ENCODE data around the gene ZNF836. TPM values are rescaled to one million over a fixed set of nuclear protein-coding genes. Genes with fewer than 3 reads are reported as not detected.
"Not testable (repeated sequence)": the region's sequence is repeated elsewhere in the genome, so short reads cannot be mapped to it uniquely, and the experiment has no call there.

The ZNF836 gene
- total and polyA plus RNA-seq, 2 experiments from 2014 or later = 2.9 to 9.4 TPM

DNA sequence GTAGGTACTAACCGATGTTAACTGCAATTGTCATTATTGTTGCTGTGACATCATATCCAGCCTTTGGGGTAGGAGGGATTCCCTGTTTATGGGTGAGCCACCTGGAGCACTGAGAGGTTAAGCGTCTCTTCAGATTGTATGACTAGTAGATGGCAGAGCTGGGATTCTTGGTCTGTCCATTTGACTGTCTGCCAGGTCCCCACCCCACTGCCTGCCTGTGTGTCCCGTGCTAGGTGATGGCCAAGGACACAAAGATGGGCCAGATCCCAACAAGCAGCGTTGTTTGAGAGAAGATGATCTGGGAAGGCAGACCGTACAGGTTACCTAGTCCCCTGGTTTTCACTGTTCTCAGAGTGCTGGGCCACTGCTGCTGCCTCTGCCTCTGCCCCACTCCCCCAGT is 35.1 kb upstream of the ZNF836 start:
- Histone ChIP-seq H3K27ac (no peak overlapping the region), H3K36me3 (replicated peaks; ENCODE audit: insufficient read depth, low read depth) (no peaks in the 10 kb centered on the region), H2AFZ (no peak overlapping the region), H3K9me2 (replicated peaks; ENCODE audit: insufficient read depth) (no peaks in the 10 kb centered on the region), H3K4me3 (no peak overlapping the region), H3K4me2 (no peak overlapping the region), H3K27me3 (no peaks in the 10 kb centered on the region), H3K4me1 (ENCODE audit: insufficient read depth) (no peaks in the 10 kb centered on the region), H3K9me3 (ENCODE audit: low read depth) (no peaks in the 10 kb centered on the region), H4K20me1 (ENCODE audit: insufficient read depth, poor library complexity, severe bottlenecking) (peaks cover 25% of the 10 kb centered on the region), H3K79me2 (peaks cover 64% of the 10 kb centered on the region)
- DNase-seq (ENCODE audit: low spot score) = no peak
- WGBS (ENCODE audit: low lambda C conversion rate, missing lambda C conversion rate) = 95% methylated on average over 5 of the region's 5 CpGs
- no peak for TF ChIP-seq EZH2phosphoT487 (IDR thresholded peaks at IDR 0.05; ENCODE audit: low read depth, severe bottlenecking, unreplicated experiment)
- TF ChIP-seq, protein P1, sequence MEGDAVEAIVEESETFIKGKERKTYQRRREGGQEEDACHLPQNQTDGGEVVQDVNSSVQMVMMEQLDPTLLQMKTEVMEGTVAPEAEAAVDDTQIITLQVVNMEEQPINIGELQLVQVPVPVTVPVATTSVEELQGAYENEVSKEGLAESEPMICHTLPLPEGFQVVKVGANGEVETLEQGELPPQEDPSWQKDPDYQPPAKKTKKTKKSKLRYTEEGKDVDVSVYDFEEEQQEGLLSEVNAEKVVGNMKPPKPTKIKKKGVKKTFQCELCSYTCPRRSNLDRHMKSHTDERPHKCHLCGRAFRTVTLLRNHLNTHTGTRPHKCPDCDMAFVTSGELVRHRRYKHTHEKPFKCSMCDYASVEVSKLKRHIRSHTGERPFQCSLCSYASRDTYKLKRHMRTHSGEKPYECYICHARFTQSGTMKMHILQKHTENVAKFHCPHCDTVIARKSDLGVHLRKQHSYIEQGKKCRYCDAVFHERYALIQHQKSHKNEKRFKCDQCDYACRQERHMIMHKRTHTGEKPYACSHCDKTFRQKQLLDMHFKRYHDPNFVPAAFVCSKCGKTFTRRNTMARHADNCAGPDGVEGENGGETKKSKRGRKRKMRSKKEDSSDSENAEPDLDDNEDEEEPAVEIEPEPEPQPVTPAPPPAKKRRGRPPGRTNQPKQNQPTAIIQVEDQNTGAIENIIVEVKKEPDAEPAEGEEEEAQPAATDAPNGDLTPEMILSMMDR (IDR thresholded peaks at IDR 0.05; ENCODE audit: poor library complexity) = no peak
- TF ChIP-seq EZH2 (IDR thresholded peaks at IDR 0.05; ENCODE audit: borderline replicate concordance) = no peak

DNA sequence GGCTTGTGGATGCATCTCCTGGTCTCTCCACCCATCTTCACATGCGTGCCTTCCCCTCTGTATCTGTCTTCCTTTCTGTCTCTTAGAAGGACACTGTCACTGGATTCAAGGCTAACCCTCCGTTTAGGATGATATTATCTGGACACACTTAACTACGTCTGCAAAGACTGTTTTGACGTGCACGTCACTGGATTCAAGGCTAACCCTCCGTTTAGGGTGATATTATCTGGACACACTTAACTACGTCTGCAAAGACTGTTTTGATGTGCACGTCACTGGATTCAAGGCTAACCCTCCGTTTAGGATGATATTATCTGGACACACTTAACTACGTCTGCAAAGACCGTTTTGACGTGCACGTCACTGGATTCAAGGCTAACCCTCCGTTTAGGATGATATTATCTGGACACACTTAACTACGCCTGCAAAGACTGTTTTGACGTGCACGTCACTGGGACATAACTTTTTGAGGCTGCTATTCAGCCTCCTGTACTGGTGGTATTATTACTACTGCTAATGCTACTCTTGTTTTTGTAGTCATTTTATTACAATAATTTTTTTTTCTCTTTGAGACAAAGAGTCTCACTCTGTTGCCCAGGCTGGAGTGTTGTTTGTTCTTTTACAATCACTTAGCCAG is 29.5 kb upstream of the ZNF836 start:
- not testable (repeated sequence) for H3K27ac ChIP-seq; H3K4me2 ChIP-seq; H3K9me2 ChIP-seq (replicated peaks; ENCODE audit: insufficient read depth); H3K9me3 ChIP-seq (ENCODE audit: low read depth); H3K27me3 ChIP-seq; H3K36me3 ChIP-seq (replicated peaks; ENCODE audit: insufficient read depth, low read depth); H3K4me1 ChIP-seq (ENCODE audit: insufficient read depth); H3K4me3 ChIP-seq; H2AFZ ChIP-seq; DNase-seq (ENCODE audit: low spot score)
- peaks cover 99% of the 10 kb centered on the region for H3K79me2 ChIP-seq
- 87% methylated on average over 17 of the region's 17 CpGs for WGBS (ENCODE audit: low lambda C conversion rate, missing lambda C conversion rate)
- H4K20me1 ChIP-seq (ENCODE audit: insufficient read depth, poor library complexity, severe bottlenecking) = peaks cover 73% of the 10 kb centered on the region

DNA sequence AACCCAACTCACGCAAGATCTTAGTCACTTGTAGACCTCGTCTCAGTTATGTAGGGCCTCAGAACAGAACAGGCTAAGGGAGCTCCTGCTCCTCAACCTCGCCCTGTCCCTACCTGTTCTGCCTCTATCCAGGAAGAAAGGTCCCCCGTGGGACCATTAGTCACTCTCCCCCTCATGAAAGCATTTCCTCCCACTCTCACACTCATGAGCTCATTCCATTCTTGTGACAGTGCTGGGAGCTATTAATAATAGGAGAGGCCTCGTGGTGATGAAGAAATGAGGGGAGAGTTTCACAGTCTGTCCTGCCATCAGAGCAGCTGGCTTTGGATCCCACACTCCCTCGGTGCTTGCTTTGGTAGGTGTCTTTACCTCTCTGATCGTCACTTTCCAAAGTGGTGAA is 28.6 kb upstream of the ZNF836 start:
- 81% methylated on average over 7 of the region's 7 CpGs for WGBS (ENCODE audit: low lambda C conversion rate, missing lambda C conversion rate)
- H2AFZ ChIP-seq = no peak overlapping the region
- H4K20me1 ChIP-seq (ENCODE audit: insufficient read depth, poor library complexity, severe bottlenecking) = peaks cover 79% of the 10 kb centered on the region
- H3K4me1 ChIP-seq (ENCODE audit: insufficient read depth) = no peaks in the 10 kb centered on the region
- no peak overlapping the region for H3K4me3 ChIP-seq
- no peaks in the 10 kb centered on the region for H3K36me3 ChIP-seq (replicated peaks; ENCODE audit: insufficient read depth, low read depth)
- H3K27me3 ChIP-seq = no peaks in the 10 kb centered on the region
- TF ChIP-seq EZH2phosphoT487 (IDR thresholded peaks at IDR 0.05; ENCODE audit: low read depth, severe bottlenecking, unreplicated experiment) = no peak
- TF ChIP-seq, protein P1 (IDR thresholded peaks at IDR 0.05; ENCODE audit: poor library complexity) = no peak
- TF ChIP-seq EZH2 (IDR thresholded peaks at IDR 0.05; ENCODE audit: borderline replicate concordance) = no peak
- peak overlapping the region; percentile 47 for H3K27ac ChIP-seq
- H3K9me2 ChIP-seq (replicated peaks; ENCODE audit: insufficient read depth) = no peaks in the 10 kb centered on the region
- DNase-seq (ENCODE audit: low spot score) = no peak
- H3K4me2 ChIP-seq = no peak overlapping the region
- H3K79me2 ChIP-seq = peaks cover 99% of the 10 kb centered on the region
- H3K9me3 ChIP-seq (ENCODE audit: low read depth) = no peaks in the 10 kb centered on the region

DNA sequence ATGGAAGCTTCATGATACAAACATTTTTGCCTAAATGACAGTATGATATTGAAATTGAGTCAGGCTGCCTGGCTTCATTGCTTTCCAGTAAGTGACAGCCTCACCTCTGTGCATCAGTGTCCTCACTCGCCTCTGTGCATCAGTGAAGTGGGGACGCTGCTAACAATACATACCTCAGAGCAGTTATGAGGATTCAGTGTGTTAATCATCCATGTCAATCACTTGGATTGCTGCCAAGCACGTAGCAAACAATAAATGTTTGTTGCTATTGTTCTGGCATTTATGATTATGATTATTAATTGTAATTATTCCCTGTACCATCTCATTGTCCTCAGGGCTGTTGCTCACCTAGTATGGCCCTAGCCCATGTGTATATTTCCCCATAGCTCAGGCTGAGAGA is 27.3 kb upstream of the ZNF836 start:
- no peaks in the 10 kb centered on the region for H3K9me2 ChIP-seq (replicated peaks; ENCODE audit: insufficient read depth)
- no peak for TF ChIP-seq EZH2phosphoT487 (IDR thresholded peaks at IDR 0.05; ENCODE audit: low read depth, severe bottlenecking, unreplicated experiment)
- TF ChIP-seq EZH2 (IDR thresholded peaks at IDR 0.05; ENCODE audit: borderline replicate concordance) = no peak
- TF ChIP-seq, protein P1 (IDR thresholded peaks at IDR 0.05; ENCODE audit: poor library complexity) = no peak
- H3K9me3 ChIP-seq (ENCODE audit: low read depth) = no peaks in the 10 kb centered on the region
- no peak overlapping the region for H3K4me3 ChIP-seq
- H3K79me2 ChIP-seq = peaks cover 99% of the 10 kb centered on the region
- no peak overlapping the region for H2AFZ ChIP-seq
- WGBS (ENCODE audit: low lambda C conversion rate, missing lambda C conversion rate) = 86% methylated on average over 3 of the region's 3 CpGs
- no peak overlapping the region for H3K27ac ChIP-seq
- no peaks in the 10 kb centered on the region for H3K27me3 ChIP-seq
- no peak overlapping the region for H3K4me2 ChIP-seq
- H3K36me3 ChIP-seq (replicated peaks; ENCODE audit: insufficient read depth, low read depth) = no peaks in the 10 kb centered on the region
- peaks cover 86% of the 10 kb centered on the region for H4K20me1 ChIP-seq (ENCODE audit: insufficient read depth, poor library complexity, severe bottlenecking)
- no peaks in the 10 kb centered on the region for H3K4me1 ChIP-seq (ENCODE audit: insufficient read depth)
- no peak for DNase-seq (ENCODE audit: low spot score)

Measured in hepatocyte (in vitro differentiated cells).